ENCODE data around the gene KIF26B.

DNA sequence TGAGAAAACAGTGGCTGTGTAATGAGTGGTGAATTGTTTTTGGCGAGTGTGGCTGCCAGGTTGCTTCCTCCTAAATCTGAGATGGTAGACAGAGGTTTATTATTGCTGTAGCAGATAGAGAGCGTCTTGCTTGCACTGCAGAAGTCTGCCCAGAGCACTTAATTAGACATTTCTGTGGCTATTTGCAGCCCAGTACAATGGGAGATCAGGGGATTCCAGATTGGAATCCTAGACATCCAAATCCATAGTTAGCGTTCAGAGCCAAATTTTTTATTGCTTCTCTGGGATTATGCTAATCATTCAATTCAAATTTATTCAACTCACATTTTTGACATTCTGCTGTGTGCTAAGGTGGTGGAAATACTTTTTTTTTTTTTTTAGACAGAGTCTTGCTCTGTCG, 30.0 kb downstream of the KIF26B start:
- TF ChIP-seq, protein P1, sequence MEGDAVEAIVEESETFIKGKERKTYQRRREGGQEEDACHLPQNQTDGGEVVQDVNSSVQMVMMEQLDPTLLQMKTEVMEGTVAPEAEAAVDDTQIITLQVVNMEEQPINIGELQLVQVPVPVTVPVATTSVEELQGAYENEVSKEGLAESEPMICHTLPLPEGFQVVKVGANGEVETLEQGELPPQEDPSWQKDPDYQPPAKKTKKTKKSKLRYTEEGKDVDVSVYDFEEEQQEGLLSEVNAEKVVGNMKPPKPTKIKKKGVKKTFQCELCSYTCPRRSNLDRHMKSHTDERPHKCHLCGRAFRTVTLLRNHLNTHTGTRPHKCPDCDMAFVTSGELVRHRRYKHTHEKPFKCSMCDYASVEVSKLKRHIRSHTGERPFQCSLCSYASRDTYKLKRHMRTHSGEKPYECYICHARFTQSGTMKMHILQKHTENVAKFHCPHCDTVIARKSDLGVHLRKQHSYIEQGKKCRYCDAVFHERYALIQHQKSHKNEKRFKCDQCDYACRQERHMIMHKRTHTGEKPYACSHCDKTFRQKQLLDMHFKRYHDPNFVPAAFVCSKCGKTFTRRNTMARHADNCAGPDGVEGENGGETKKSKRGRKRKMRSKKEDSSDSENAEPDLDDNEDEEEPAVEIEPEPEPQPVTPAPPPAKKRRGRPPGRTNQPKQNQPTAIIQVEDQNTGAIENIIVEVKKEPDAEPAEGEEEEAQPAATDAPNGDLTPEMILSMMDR (IDR thresholded peaks at IDR 0.05) = no peak
- no peak for TF ChIP-seq ELF1 (IDR thresholded peaks at IDR 0.05)
- TF ChIP-seq TEAD4 (IDR thresholded peaks at IDR 0.05; ENCODE audit: borderline replicate concordance, insufficient read depth) = no peak
- no peak for TF ChIP-seq POLR2AphosphoS5 (IDR thresholded peaks at IDR 0.05; ENCODE audit: low read depth, low read length)
- no peak for TF ChIP-seq RAD21 (IDR thresholded peaks at IDR 0.05; ENCODE audit: low read length)
- TF ChIP-seq CHD2 (IDR thresholded peaks at IDR 0.05; ENCODE audit: low read length, partially characterized antibody) = no peak
- no peak for TF ChIP-seq YY1 (IDR thresholded peaks at IDR 0.05; ENCODE audit: low read depth)

Data from SK-N-SH (cell line).